Measurements from ENCODE around the gene REX1BD.
"Not testable (repeated sequence)": the region's sequence is repeated elsewhere in the genome, so short reads cannot be mapped to it uniquely, and the experiment has no call there.

Gene REX1BD

GRCh38 chr19:18577365-18577914 lies 11.2 kb upstream of the REX1BD start:
- DNase-seq (ENCODE audit: low spot score), result no peak

- DNase-seq (ENCODE audit: low spot score), result no peak
These were observed 8.3 kb upstream of the REX1BD start for GRCh38 chr19:18580311-18580710.

GRCh38 chr19:18586306-18586705 lies 2.3 kb upstream of the REX1BD start:
- no peak for DNase-seq (ENCODE audit: low spot score)

GRCh38 chr19:18587561-18587960 lies 1.0 kb upstream of the REX1BD start:
- no peak for DNase-seq (ENCODE audit: low spot score)

- no peak for DNase-seq (ENCODE audit: low spot score)
These were observed 512 bp upstream of the REX1BD start for GRCh38 chr19:18587962-18588610.

- DNase-seq (ENCODE audit: low spot score), result peak; percentile 61
These were observed 1.0 kb downstream of the REX1BD start for GRCh38 chr19:18589380-18590272.

- no peak for DNase-seq (ENCODE audit: low spot score)
These were observed 2.0 kb downstream of the REX1BD start for GRCh38 chr19:18590273-18591272.

GRCh38 chr19:18591735-18592385 lies 3.3 kb downstream of the REX1BD start:
- no peak for DNase-seq (ENCODE audit: low spot score)

- DNase-seq (ENCODE audit: low spot score), result not testable (repeated sequence)
These were observed 4.1 kb downstream of the REX1BD start for GRCh38 chr19:18592732-18593131.

GRCh38 chr19:18593367-18594095 lies 4.9 kb downstream of the REX1BD start:
- DNase-seq (ENCODE audit: low spot score), result no peak

- peak; percentile 89 for DNase-seq (ENCODE audit: low spot score)
These were observed 5.7 kb downstream of the REX1BD start for GRCh38 chr19:18594096-18594823.

- DNase-seq (ENCODE audit: low spot score), result no peak
These were observed 6.3 kb downstream of the REX1BD start for GRCh38 chr19:18594824-18595373.

GRCh38 chr19:18595475-18595874 lies 6.9 kb downstream of the REX1BD start:
- no peak for DNase-seq (ENCODE audit: low spot score)

- no peak for DNase-seq (ENCODE audit: low spot score)
These were observed 8.2 kb downstream of the REX1BD start for GRCh38 chr19:18596752-18597157.

GRCh38 chr19:18597809-18598660 lies 9.4 kb downstream of the REX1BD start:
- DNase-seq (ENCODE audit: low spot score), result no peak

GRCh38 chr19:18599485-18599884 lies 10.9 kb downstream of the REX1BD start:
- DNase-seq (ENCODE audit: low spot score), result no peak

- not testable (repeated sequence) for DNase-seq (ENCODE audit: low spot score)
These were observed 12.2 kb downstream of the REX1BD start for GRCh38 chr19:18600692-18601397.

GRCh38 chr19:18601875-18602274 lies 13.3 kb downstream of the REX1BD start:
- no peak for DNase-seq (ENCODE audit: low spot score)

All from AG08395 (cell line).